GM18867 (cell line): ENCODE measurements around the gene KDR.

Experiments used
- ATAC-seq: cut with Tn5 transposase; IDR thresholded peaks from one replicate; pipeline ENCODE4 v1.9.1; 2021; ENCODE audit warnings: mild to moderate bottlenecking, moderate library complexity; ENCODE audit not compliant: unreplicated experiment

Gene KDR

DNA sequence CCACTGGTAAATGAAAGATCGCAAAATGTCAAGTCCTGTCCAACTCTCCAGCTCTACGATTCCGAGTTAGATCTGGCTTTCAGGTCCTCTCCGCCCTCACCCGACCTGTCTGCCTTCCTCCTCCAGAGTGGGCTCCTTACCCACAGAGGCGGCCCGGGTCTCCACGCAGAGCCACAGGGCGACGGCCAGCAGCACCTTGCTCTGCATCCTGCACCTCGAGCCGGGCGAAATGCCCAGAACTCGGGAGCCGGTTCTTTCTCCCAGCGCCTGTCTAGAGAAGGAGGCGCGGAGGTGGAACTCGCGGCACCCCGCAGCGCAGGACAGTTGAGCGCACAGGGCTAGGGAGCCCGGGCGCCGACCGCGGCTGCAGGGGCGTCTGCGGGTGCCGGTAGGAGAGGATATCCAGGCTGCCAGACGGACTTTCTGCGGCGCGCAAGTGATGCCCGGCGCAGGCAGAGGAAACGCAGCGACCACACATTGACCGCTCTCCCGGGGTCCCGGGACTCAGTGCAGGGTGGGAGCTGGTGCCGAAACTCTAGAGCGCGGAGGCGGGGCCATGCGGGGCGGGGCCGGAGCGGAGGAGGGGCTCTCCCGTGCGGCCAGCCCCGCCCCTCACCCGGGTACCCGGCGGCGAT lies at the start of gene KDR:
KDR (minus strand) TSS at position 509 of the 635 bp plus-strand sequence; CDS start at position 207, 302 bp downstream.
- no peak for ATAC-seq

GRCh38 chr4:55173580-55173979 lies 48.2 kb upstream of the KDR start:
- no peak for ATAC-seq

- no peak for ATAC-seq
Measured at GRCh38 chr4:55172694-55173287, 47.4 kb upstream of the KDR start.

DNA sequence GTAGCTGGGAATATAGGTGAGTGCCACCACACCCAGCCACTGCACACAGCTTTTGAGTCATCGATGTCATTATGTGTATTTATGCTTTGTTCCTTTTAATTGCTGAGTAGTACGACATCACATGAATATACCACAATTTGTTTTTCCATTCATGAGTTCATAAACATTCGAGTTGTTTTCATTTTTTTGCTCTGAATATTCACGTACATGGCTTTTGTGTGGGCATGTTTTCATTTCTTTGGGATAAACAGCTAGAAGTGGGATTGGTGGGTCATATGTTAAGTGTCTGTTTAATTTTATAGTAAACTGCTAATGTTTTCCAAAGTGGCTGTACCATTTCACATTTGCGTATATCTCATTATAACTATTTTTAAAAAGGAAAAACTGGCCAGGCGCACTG lies 45.1 kb upstream of the KDR start:
- no peak for ATAC-seq

GRCh38 chr4:55169352-55169961 lies 44.1 kb upstream of the KDR start:
- no peak for ATAC-seq

- ATAC-seq, result no peak
Measured at GRCh38 chr4:55162396-55162795, 37.0 kb upstream of the KDR start.

- ATAC-seq, result no peak
Measured at GRCh38 chr4:55161739-55162138, 36.3 kb upstream of the KDR start.

- no peak for ATAC-seq
Measured at GRCh38 chr4:55159851-55160250, 34.5 kb upstream of the KDR start.

DNA sequence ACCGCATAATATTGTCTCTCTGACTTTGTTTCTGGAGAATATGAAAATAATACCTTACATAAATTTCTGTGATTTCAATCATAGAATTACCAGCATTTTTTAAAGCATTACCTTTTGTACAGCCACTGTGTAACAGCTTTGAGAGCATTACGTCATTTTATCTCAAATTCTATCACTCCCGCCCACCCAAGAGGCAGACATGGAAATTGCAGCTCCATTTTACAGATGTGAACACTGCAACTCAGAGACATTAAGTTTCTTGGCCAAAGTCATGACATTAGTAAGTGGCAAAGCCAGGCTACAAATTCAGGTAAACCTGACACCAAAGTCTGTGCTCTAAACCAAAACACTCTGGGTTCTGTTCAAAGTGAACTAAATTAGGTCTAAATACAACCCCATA lies 33.6 kb upstream of the KDR start:
- no peak for ATAC-seq

- no peak for ATAC-seq
Measured at GRCh38 chr4:55157559-55158277, 32.3 kb upstream of the KDR start.

GRCh38 chr4:55154933-55155332 lies 29.5 kb upstream of the KDR start:
- no peak for ATAC-seq

- no peak for ATAC-seq
Measured at GRCh38 chr4:55154290-55154880, 29.0 kb upstream of the KDR start.

- no peak for ATAC-seq
Measured at GRCh38 chr4:55143858-55144257, 18.5 kb upstream of the KDR start.

DNA sequence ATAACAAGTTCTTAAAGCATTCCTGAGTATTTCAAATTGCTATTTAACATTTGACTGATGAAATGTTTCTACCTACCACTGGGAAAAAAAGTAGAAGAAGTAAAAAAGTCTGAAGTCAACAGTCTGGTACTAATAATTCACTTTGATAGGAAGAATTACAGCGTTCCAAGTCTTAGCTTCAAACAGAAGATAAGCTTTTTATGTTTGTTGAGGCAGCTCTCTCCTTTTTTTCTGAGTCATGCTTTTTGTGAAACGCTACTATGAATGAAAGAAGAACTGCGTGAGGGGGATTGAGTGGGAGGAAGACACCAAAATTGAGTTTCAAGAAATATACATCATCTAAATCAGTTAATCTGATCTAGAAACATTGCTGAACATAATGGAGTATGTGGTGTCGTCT lies 13.0 kb upstream of the KDR start:
- no peak for ATAC-seq

DNA sequence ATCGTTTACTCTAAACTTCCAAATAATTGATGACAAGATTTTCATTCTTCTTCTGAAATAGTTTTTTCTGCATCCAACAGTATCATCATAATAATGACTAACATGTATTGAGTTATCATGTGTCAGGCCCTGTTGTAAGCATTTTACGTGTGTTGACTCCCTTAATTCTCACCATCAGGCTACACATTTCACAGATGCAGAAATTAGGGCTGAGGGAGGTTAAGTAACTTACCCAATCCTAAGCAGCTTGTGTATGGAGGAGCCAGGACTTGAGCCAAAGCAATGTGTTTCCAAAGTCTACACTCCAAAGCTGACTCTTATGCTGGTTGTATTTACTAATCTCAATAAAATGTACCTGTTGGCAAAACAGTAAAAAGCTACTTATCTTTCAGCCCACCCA lies 11.2 kb upstream of the KDR start:
- ATAC-seq, result no peak

DNA sequence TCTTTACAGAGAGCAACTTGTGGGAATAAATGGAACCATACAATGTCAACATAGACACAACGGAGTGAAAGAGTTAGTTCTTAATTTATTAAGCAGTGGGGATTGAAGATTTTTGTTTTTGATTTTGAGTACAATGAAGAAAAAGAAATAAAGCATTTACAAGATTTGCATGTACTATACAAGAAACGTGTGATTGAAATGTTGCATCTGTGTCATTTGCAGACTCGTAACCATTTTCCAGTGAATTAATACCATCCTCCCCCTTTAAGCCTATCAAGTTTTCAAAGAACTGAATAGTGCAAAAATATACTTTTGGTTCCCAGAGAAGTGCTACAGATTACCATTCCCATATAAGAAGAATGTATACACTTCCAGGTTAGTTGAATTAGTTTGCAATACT lies 8.6 kb upstream of the KDR start:
- no peak for ATAC-seq

- no peak for ATAC-seq
Measured at GRCh38 chr4:55132775-55133174, 7.4 kb upstream of the KDR start.

GRCh38 chr4:55127521-55127920 lies 2.1 kb upstream of the KDR start:
- no peak for ATAC-seq

GRCh38 chr4:55127053-55127452 lies 1.7 kb upstream of the KDR start:
- ATAC-seq, result no peak

DNA sequence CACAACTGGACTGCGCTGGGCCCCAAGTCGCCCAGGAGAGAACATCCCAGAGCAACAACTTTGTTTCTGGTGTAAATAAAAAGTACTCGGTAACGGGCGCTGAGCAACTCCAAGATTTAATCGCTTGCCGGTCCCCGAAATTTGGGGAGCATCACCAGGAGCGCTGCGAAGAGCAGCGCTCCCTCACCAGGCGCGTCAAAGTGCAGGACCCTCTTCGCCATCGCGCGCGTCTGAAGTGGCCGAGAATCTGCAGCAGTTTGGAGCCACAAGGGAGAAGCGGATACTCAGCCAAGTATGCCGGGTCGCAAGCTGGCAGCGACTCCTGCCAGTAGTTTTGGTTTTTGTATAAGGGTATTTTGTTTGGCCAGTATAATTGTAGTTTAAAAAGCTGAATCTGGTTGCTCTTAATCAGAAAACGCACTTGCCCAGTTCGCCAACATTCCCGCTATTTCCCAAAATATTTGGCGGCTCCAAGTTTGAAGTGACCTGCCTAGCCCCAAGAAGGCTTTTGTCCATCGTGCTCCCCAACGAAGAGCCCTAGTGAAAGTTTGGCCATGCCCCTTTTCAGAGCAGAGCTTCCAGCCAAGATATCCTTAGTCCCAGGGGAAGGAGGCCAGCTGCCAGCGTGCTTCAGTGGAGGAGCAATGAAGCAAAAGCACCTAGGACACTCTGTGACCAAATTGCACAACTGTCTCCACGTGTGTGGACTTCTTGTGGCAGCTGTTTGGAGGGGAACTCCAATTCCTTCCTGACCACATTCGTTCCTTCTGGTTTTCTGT lies 557 bp upstream of the KDR start:
- ATAC-seq, result no peak
